Stimulated activated CD8-positive, alpha-beta memory T cell treated with anti-CD3 and anti-CD28 coated beads, Interleukin-12 subunit alpha, Interleukin-12 subunit beta, amount 100 ng/mL, for 1 hour (primary cell): ENCODE results near the gene MTSS2.

ENCODE experiments used
- DNase-seq: peaks from one replicate; pipeline ENCODE4 v3.0.0-alpha.2; 2020; ENCODE audit warnings: low read depth

The MTSS2 gene

DNA sequence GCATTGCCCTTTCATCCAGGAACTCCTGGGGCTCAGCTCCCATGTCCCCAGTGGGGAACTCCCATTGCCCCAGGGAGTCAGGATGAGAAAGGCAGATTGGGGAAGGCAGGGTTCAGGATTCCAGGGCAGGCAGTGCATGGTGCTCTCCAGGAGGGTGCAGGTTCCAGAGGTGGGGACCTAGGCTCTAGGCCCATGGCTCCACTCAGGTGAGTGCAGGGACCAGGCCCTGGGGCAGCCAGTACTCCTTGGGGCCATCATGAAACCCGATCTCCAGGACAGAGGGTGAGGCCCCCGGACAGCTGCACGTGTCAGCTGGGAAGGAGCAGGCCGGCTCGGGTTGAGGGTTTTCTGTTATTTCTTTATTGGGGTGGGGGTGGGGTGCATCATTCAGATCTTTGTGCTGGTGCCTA lies 1.3 kb upstream of the MTSS2 start:
- no peak for DNase-seq

DNA sequence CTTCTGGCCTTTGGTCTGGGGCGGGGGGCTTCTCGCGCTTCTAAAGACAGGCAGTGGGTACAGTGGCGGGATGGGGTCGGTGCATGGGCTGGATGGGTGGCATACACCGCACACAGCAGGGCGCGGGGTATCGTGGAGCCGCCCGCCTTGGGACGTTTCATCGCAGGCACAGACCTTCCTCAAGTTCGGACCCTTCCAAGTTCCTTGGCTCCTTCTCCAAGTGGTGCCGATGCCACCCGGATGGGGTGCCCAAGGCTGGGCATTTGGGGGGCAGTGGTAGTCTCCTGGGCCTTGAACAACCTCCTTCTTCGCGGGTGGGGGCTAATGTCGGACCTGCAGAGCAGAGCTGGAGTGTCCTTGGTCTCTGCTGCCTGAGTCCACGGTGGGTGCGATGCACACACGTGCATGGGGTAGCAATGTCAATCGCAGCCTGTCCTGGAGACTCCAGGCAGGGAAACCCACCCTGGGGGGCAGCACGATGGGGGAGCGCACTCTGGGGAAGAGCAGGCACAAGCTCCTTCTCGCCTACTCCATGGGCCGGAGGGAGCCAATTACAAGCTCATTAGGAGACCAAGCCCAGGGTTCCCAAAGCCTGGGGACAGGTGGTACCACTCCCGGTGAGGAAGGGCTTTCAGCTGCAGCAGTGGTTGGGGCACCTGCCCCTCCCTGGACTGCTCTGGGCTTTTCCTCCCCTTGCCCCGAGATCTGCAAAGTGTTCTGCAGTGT lies 686 bp upstream of the MTSS2 start:
- no peak for DNase-seq

DNA sequence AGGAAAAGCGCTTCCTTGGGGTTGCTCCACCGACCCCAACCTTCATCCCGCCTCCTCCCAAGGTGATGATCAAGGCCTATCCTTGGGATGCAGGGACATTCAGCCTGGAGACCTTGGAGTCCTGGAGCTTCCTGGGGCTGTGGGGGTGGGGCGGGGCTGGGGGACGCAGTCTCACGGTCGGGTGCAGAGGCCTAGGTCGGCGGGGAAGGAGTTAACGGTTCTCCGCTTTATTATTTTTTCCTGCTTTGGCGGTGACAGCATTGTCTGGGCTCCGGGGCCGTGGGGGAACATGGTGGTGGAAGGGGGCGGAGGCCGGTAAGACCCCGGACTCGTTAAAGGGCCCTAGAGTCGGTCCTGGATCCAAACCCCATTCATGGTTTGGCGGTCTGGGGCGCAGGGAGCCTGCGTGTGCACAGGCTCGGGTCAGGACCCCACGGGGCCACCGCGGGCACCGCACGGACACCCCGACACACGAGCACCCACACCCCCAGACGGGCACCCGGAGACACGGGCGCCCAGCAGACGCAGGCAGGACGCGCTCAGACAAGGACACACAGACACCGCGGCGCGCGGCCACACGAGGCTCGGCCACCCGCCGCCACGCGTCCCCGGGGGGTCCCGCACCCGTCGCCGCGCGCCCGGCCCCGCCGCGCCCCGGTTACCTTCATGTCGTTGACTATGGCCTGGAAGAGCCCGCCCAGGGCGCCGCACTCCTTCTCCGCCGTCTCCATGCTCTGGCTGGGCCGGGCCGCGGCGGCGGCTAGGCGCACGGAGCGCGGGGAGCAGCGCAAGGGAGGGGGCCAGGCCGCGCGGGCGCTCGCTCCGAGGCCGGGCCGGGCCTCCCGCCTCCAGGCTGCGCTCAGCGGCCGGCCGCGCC lies 554 bp downstream of the MTSS2 start:
- DNase-seq = no peak

DNA sequence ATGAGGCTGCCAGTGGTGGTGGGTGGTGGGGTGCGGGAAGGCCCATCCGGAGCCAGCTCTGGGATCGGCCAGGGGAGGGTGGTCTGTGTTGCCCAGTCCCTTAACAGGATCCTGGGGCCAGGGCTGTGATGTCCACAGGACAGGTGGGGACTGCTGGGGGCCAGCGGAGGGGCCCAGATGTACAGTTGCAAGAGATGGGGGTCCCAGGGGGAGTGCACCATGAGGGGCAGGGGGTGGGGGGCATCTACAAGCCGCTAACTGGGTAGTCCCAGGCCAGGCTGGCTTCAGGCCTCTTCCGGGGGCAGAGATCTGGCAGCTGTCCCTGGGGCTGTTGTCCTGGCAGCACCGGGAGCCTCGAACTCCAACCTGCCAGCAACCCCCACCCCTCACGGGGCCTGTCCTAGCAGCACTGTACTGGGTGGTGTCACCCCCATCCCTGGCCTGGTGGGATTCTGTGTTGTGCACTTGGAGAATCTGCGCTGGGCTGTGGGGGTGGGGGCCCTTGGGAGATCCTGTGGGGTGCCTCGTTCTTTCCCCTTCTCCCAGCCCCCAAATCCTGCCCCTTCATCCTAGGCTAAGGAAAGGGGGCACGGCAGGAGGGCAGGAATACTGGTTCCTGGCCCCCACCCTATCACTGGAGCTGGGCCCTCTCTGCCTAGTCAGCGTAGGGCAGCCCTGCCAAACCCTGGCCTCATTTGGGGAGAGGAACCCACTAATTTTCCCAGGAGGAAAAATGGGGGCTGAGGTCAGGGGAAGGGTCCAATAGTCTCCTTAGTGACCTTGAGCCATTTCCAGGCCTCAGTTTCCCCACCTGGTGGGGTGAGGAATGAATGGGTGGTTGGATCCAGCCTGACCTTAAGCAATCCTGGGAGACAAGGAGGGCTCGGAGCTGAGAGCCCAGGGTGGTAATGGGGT lies 1.4 kb downstream of the MTSS2 start:
- DNase-seq = no peak

DNA sequence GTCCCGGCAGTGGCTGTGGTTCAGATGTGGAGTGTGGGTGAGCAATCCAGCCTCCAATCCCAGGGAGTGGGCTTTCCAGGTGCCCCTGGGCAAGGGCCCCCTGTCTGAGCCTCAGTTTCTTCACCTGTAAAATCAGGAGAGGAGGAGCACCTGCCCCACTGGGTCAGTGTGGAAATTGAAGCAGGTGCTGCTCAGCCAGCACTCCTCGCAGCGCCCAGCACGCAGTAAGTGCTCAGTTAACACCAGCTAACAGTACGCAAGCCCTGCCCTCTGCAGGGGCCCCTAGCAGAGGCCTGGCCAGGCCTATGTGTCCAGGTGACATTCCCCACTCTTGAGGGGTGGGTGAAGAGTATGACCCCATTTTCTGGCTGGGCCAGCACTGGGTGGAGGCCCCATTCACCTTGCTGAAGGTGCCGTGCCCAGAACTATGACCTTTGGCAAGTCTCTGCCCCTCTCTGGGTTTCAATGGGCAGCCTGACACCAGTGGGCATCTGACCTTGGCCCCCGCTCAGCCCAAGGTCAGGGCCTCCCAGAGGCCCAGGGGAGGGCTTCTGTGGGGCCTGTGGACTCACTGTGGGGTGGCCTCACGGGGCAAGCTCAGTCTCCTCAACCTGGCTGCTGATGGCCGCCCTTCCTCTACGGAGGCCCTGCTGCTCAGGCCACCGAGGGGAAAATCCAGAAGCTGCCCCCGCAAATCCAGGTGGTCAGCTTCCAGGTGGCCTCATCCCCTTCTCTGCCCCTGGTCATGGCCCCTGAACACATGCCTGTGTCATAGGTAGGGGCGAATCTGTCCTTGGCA lies 2.5 kb downstream of the MTSS2 start:
- no peak for DNase-seq

DNA sequence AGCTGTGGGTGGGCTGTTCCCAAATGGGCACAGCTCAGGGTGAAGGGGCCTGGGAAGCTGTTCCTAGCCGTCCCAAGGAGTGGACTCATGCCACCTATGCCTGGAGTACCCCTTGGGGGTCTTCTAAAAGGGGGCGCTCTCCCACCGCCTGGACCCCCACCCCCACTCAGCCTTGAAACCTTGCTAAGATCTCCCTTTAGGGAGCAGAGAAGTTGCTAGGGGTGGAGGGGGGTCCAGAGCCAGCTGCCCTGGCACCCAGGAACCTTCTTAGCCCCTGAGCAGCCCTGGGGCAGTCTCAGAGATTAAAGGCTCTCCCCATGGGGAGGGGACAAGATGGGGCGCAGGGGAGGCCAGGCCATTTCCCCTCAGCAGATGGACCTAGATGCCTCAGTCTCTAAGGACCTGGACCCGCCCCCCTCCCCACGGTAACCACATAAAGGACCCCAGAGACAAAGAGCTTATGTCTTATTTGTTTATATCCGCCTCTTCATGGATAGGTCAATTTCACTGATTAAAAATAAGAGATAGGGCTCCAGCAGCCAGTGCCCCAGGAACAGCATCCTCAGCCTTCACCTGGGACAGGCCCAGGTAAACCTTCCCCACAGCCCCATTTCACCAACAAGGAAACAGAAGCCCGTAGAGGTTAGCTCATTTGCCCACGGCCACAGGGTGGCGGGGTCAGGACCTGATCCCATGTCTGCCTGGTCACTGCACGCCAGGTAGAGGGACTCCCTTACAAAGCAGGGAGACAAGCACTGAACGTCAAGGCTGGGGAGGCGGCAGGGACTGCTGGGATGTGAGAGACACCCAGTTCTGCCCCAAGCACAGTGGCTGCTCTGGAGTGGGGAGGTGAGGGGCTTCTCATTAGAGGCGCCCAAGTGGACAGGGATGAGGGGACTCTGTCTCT lies 3.4 kb downstream of the MTSS2 start:
- DNase-seq = no peak

DNA sequence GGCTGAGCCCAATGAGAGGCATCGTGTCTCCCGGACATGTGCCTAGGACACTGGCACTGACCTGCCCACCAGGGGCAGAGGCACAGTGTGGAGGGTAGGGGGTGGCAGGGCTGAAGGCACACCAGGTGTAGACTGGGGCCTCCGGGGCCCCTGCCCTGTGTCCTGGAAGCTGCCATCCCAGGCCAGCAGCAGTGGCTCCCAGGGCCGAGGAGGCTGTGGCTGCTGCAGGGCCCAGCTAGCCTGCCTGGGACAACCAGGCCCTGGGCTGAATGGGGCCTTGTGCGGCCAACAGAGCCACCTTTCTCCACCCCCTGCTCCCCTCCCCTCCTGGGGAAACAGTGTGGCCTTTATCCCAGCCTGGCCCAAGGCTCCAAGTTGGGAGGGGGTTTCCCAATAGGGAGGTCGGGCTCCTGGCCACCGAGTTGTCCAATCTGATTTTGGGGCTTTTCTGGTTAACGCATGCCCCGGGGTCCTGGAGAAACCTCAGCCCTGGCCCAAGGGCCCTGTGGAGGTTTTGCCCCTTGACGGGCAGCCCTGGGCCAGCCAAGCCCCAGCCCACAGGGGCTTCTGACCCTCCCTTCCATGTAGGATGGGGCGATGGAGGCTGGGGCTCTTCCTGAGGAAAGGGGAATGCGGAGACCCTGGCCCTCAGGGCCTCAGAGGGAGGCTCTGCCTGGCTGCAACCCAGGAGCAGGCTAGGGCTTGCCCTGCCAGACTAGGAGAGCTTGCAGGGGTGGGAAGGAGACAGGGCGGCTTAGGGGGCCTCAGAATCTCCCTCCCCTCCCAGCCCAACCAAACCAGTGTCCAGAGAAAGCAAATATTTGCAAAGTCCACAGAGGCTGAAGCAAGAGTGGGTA lies 4.2 kb downstream of the MTSS2 start:
- no peak for DNase-seq

DNA sequence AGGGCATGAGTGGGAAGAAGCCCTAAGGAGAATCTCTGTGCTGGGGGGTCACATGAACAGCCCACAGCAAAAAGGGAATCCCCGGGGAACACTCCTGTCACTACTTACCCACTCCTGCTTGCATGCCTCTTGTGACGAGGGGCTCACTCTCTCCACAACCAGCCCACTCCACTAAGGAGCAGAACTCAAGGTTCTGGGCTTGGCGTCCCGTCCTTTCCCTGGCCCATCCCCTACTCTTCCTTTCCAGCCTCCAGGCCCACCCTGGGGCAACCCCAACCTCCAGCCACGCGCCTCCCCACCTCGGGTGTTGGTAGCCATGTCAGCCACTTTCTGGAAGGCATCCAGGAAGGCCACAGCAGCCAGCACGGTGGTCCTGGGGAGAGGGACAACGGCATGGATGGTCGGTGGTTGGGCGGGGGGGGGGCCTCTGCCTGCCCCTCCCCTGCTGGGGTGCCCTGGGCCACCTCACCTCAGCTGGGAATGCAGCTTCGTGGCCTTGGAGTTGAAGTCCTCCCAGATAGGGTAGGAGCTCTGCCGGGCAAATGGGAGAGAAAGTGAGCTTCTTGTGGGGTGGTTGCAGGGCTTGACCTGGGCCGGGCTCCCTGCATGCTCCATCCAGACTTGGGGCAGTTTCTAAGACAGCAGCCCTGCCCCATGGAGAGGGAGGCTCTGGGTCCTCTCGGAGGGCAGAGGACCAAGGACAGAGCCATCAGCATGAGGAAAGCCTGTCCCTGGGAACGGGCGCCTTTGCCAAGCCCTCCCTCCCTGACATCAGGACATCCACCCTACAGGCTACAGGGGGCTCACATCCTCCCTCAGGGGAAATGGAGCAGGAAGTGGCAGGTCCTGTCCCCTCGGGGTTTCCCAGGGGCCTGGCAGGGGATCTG lies 5.1 kb downstream of the MTSS2 start:
- no peak for DNase-seq

DNA sequence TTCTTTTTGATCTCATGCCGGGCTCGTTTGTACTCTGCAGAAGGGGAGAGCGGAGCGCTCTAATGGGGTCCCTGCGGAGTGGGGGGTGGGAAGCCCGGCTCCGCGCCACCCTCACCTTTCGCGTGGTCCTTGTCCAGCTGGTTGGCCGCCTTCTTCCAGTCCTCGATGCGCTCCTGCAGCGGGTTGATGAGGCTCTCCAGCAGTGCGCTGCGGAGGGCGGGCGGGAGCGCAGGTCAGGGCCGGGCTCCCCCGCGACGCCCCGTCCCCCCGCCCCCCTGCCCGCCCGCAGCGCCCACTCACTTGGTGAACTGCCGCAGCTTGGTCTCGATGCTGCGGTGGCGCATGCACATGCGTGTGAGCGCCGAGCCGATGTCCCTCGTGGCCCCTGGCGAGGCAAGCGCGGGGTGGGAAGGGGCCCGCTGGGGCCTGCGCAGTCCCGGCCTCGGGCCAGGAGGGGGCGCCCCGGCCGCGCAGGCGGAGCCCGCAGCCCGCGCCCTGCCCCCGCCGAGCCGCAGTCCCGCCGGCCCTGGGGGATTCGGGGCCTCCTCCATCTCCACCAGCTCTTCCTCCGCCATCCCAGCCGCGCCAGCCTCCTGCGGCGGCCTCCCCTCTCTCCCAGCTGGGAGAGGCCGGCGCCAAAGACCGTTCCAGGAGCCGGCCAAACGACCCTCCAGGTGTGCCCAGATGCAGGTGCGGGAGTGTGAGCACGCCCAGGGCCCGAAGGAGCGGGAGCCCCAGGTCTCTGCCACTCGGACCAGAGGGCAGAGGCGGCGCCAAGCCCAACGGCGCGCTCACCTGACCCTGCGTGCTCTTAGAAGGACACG lies 6.0 kb downstream of the MTSS2 start:
- DNase-seq = no peak

DNA sequence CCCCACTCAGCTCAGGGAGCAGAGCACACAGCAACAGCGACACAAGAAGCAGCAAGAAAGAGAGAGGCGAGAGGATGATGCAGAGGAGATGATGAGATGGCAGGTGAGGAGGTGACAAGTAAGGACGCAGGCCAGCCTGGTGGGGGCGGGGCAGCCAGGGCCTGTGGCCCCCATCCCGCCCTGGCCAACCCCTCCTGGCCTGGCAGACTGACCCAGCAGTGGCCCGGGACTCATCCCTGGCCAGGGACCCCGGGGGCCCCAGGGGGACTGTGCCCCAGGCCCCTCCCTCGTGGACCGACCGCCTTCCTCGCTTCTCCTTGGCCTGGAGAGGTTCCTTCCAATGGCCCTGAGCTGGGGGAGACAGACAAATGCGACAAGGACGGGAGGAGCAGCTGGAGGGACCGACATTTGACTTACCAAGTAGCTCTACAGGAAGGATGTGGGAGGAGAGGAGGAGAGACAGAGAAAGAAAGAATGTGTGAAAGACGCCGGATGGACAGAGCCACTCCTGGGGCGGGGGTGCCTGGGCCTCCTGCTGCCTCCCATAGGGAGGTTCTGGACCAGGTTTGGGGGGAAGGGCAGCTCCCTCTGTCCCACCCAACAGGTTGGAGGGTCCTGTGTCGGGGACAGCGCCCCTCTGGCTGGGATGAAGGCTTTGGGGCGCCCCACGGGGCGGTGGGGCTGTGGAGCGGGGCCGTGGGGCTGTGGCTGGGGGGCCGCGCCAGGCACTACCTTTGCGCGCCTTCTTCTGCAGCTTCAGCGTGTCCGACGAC lies 6.8 kb downstream of the MTSS2 start:
- DNase-seq = no peak

DNA sequence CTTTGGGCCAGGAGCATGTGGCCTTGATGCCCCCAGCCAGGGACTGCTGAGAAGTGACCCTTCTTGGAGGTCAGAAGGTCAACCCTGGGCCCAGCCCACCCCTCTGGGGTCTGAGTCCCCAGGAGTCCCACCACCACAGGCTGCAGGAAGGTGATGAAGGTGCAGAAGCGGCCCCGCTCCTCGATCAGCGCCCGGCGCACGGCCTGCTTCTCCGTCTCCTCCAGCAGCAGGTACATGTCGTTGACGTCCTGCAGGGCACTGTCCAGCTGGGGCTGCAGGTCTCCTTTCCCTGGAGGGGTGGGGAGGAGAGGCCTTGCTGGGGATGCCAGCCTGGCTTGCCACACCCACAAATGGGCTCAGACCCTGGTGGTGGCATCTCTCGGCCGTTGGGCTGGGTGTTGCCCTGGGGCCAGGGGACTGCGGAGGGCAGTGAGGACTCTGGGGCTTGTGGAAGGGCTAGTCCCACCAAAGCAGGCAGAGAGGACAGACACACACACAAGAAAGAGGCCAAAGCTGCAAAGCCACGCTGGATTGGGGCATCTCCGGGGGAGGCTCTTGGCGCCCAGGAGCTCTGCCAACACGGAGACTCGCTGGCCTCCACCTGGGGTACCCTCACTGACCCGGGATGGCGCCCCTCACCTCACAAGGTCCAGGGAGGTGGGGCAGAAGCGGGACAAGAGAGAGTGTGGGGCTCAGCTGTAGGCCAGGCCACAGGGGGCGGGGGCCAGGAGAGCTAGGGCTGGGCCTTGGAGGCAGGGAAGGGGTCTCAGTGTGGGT lies 7.5 kb downstream of the MTSS2 start:
- DNase-seq = no peak

DNA sequence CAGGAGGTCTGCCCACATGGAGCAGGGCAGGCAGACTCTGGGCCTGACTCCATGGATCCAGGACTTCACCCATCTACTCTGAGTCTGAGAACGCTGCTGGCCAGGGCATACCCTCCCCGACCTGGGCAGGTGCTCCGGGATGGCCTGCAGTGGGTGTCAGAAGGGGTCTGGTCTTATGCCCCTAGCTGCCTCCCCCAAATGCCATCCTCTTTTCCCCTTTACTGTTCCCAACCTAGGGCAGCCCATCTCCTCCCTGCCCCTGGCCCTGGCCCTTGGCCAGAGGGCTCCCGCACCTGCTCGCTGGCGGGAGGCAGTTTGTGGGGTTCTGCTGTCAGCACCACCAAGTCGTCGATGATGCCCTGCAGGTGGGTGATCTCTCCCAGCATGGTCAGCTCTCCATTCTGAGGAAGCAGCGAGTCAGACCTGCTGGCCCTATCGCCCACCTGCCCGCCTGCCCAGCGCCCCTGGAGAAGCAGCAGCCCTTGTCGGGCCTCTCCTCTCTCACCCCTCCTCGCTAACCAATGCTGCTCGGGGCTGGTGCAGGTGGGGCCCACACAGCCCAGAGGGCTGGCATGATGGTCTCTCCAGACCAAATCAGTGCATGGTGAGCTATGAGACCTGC lies 8.2 kb downstream of the MTSS2 start:
- DNase-seq = no peak

DNA sequence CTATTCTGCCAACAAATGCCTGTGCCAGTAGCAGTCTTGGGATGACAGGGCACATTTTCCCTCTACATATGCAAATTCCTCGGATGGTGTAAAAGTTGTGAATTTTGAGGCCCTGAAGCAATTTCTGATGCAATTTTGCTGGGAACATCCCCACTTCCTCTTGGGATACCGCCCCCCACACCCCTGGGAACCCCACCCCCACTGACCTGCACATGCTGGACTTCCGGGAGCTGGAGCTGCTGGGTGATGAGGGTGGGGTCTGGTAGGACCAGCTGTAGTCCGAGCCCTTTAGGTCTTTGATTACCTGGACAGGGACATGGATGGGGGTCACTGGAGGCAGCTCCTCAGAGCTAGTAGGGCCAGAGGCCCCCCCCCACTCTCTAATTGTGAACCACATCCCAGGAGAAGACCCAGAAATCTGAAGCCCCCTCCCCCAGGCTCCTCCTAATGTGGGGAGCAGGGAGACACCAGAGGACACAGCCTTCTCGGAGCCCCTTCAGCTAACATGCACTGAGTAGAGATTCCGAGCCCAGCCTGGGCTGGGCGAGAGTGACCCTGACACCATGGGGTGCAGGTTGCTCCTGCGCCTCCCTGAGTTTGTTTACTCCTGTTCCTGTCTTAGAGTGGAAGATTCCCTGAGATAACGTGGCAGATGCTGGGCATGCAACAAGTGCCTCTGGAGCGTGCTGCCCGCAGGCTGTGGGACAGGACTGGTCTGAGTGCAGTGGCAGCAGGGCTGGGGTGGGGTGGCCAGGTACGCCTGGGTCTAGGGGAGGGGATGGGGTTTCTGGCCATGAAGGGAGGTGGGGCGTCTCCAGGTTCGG lies 9.0 kb downstream of the MTSS2 start:
- no peak for DNase-seq

DNA sequence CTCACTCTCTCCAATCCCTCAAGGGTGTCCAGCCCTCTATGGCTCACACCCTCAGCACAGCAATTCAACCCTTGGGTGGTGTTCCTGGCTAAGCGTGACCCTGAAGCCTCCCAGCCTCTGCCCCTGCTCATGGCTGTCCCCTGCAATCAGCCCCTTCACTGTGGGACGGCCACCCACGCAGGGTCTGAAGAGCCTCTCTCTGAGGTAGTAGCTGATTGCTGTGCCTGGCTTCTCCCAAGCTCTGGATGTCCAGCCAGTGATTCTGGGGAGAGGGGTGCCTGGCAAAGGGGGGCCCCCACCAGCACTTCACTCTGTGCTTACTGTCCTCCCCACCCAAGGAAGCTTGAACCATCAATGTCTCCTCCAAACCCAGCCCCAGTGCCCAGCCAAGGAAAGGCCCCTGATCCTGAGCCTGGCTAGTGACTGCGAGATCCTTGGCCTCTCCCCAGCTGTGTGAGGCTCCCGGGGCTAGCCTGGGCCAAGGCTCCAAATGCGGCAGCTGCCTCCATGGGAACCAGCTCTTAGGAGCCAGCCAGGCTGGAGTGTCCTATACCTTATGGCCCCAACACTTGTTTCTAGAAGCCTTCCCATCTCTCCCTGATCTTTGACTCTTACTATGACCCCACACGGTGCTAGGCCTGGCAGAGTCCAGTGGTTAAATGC lies 9.9 kb downstream of the MTSS2 start:
- DNase-seq = no peak
